ENCODE measurements around the gene ZBTB16.

DNA sequence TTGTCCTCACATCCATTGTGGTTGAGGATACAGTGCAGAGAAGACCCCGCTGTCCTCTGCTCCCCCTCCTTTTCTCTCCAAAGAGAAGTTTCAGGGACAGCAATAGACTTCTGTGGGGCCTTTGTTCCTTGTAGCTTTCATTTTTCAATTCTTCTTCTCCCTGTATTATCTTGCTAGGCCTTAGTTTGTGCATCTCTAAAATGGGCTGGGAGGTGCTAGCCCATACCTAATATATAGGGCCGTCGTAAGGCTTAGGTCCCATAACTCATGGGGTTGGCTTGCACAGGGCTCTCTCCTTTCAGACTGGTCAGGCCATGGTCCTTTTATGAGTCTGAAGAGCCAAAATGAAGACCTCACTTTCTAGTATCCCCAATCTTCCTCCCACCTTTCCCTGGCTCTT, 33.0 kb downstream of the ZBTB16 start:
- TF ChIP-seq, protein P1, sequence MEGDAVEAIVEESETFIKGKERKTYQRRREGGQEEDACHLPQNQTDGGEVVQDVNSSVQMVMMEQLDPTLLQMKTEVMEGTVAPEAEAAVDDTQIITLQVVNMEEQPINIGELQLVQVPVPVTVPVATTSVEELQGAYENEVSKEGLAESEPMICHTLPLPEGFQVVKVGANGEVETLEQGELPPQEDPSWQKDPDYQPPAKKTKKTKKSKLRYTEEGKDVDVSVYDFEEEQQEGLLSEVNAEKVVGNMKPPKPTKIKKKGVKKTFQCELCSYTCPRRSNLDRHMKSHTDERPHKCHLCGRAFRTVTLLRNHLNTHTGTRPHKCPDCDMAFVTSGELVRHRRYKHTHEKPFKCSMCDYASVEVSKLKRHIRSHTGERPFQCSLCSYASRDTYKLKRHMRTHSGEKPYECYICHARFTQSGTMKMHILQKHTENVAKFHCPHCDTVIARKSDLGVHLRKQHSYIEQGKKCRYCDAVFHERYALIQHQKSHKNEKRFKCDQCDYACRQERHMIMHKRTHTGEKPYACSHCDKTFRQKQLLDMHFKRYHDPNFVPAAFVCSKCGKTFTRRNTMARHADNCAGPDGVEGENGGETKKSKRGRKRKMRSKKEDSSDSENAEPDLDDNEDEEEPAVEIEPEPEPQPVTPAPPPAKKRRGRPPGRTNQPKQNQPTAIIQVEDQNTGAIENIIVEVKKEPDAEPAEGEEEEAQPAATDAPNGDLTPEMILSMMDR (IDR thresholded peaks at IDR 0.05; ENCODE audit: insufficient read depth, low read length) = no peak
- no peak for TF ChIP-seq SPI1 (IDR thresholded peaks at IDR 0.05; ENCODE audit: borderline replicate concordance, low read depth)
- TF ChIP-seq, protein P2, sequence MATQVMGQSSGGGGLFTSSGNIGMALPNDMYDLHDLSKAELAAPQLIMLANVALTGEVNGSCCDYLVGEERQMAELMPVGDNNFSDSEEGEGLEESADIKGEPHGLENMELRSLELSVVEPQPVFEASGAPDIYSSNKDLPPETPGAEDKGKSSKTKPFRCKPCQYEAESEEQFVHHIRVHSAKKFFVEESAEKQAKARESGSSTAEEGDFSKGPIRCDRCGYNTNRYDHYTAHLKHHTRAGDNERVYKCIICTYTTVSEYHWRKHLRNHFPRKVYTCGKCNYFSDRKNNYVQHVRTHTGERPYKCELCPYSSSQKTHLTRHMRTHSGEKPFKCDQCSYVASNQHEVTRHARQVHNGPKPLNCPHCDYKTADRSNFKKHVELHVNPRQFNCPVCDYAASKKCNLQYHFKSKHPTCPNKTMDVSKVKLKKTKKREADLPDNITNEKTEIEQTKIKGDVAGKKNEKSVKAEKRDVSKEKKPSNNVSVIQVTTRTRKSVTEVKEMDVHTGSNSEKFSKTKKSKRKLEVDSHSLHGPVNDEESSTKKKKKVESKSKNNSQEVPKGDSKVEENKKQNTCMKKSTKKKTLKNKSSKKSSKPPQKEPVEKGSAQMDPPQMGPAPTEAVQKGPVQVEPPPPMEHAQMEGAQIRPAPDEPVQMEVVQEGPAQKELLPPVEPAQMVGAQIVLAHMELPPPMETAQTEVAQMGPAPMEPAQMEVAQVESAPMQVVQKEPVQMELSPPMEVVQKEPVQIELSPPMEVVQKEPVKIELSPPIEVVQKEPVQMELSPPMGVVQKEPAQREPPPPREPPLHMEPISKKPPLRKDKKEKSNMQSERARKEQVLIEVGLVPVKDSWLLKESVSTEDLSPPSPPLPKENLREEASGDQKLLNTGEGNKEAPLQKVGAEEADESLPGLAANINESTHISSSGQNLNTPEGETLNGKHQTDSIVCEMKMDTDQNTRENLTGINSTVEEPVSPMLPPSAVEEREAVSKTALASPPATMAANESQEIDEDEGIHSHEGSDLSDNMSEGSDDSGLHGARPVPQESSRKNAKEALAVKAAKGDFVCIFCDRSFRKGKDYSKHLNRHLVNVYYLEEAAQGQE (IDR thresholded peaks at IDR 0.05; ENCODE audit: insufficient replicate concordance, low read depth) = no peak
- no peak for TF ChIP-seq POLR2AphosphoS5 (IDR thresholded peaks at IDR 0.05; ENCODE audit: low read depth)
- TF ChIP-seq GABPA (IDR thresholded peaks at IDR 0.05; ENCODE audit: low read depth) = no peak

Data from HL-60 (cell line).